Measurements from ENCODE around the gene CFTR.

DNA sequence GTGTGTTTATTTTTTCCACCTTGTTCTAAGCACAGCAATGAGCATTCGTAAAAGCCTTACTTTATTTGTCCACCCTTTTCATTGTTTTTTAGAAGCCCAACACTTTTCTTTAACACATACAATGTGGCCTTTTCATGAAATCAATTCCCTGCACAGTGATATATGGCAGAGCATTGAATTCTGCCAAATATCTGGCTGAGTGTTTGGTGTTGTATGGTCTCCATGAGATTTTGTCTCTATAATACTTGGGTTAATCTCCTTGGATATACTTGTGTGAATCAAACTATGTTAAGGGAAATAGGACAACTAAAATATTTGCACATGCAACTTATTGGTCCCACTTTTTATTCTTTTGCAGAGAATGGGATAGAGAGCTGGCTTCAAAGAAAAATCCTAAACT is 28.9 kb downstream of the CFTR start:
- TF ChIP-seq POLR2A (IDR thresholded peaks at IDR 0.05; ENCODE audit: low read depth, low read length) = no peak
- no peak for TF ChIP-seq POLR2AphosphoS5 (IDR thresholded peaks at IDR 0.05; ENCODE audit: low read depth, low read length)
- no peak for TF ChIP-seq TAF1 (IDR thresholded peaks at IDR 0.05; ENCODE audit: borderline replicate concordance, low read depth, low read length)
